Stomach smooth muscle (tissue), 2 donors: ENCODE measurements around the gene RAMP3.
"Not testable (repeated sequence)": the region's sequence is repeated elsewhere in the genome, so short reads cannot be mapped to it uniquely, and the experiment has no call there.

Experiments
- H3K27ac ChIP-seq: one replicate; pipeline ENCODE4 v1.7.0; 2013; ENCODE audit warnings: mild to moderate bottlenecking, low read length, inconsistent platforms
- H3K27me3 ChIP-seq, 2 donors: one replicate each; pipeline ENCODE4 v1.7.0; 2013; ENCODE audit warnings: low read length in 2 of 2; ENCODE audit not compliant: insufficient read depth in 2 of 2, control insufficient read depth in 1 of 2
- H3K36me3 ChIP-seq, 2 donors: one replicate each; pipeline ENCODE4 v1.7.0; 2013; ENCODE audit warnings: low read length in 2 of 2; ENCODE audit not compliant: control insufficient read depth in 2 of 2, insufficient read depth in 2 of 2
- H3K4me1 ChIP-seq: one replicate; pipeline ENCODE4 v1.7.0; 2013; ENCODE audit warnings: low read length; ENCODE audit not compliant: control insufficient read depth, insufficient read depth
- H3K4me3 ChIP-seq, 2 donors: one replicate each; pipeline ENCODE4 v1.7.0; 2013; ENCODE audit warnings: low read length in 2 of 2
- H3K9ac ChIP-seq, 2 donors: one replicate each; pipeline ENCODE4 v1.7.0; 2013; ENCODE audit warnings: low read length in 2 of 2, mild to moderate bottlenecking in 1 of 2
- H3K9me3 ChIP-seq, 2 donors: one replicate each; pipeline ENCODE4 v1.7.0; 2013; ENCODE audit warnings: low read length in 2 of 2; ENCODE audit not compliant: control insufficient read depth in 2 of 2
- donor health status: healthy.
- donor health status: Pancreatic carcinoma.

Gene RAMP3

DNA sequence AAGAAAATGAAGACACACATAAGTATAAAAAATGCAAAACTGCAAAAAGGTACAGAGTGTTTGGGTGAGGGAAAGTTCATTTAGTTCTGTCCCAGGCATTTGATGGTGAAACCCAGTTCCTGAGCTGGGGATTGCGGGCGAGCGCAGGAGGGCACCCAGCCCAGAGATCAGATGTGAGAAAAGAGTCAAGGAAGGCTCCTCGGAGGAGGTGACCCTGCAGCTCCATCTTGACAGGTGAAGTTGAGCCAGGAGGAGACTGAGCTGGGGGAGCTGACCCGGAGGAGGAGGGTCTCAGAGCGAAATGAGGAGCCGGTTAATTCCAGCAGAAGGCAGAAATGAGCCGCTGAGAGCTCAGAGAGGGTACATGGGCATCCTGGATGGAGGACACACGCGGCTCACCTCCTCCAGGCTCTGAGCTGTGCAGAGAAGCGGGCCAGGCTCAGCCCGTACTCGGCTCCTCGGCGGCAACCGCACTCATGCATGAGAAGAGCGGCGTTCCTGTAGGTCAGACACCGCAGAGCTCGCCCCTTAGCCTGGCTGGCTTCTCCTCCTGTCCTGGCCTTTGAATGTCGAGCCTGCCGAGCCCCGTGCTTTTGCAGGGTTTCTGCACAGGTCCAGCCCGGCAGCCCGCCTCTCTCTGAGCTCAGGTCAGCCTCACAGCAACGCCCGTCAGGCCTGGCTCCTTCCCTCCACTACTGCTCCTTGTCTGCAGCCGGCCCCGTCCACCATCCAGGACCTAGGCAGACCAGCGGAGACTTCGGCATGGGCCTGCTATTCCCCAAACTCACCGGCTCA, 9.5 kb upstream of the RAMP3 start:
- Histone ChIP-seq H3K9ac (no peak overlapping the region), H3K9me3 (no peaks in the 10 kb centered on the region), H3K27ac (no peak overlapping the region), H3K36me3 (no peaks in the 10 kb centered on the region), H3K27me3 (peaks cover 18 to 19% of the 10 kb centered on the region in 2 donors), H3K4me3 (no peak overlapping the region), H3K4me1 (no peaks in the 10 kb centered on the region)

DNA sequence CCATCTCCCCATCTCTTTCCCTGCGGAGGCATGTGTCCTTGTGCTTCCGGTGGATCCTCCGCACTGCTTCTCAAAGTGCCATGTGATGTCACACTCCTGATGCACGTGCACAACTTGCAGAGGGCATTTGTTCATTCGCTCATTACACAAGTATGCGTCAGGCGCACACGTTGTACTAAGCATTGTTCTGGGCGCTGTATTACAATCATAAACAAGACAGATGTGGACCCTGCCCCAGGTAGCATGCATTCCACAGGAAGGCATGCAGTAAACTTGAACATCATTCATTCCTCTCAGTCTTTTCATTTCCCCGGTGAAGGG, 9.0 kb upstream of the RAMP3 start:
- H3K4me3 ChIP-seq, result no peak overlapping the region
- H3K27me3 ChIP-seq, result peaks cover 17 to 18% of the 10 kb centered on the region in 2 donors
- no peaks in the 10 kb centered on the region for H3K36me3 ChIP-seq
- no peaks in the 10 kb centered on the region for H3K4me1 ChIP-seq
- no peak overlapping the region for H3K9ac ChIP-seq
- no peaks in the 10 kb centered on the region for H3K9me3 ChIP-seq
- no peak overlapping the region for H3K27ac ChIP-seq

DNA sequence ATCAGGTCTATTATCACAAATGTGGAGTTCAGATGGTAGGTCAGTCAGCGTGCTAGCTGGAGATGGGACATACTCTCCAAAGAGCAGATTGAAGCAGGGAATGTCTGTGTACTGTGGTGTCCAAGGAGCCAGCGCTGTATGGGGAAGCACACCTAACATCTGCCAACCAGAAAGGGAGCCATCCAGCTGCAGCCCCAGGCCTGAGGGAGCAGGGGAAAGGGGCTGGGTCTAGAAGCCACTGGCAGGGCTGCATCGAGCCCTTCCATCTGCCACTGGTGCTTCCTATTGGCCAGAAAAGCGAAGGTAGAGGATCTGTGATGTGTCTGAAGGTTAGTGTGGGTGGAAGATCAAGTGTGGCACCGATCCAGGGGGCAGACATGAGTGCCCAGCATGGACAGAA, 8.0 kb upstream of the RAMP3 start:
- no peak overlapping the region for H3K4me3 ChIP-seq
- no peaks in the 10 kb centered on the region for H3K9me3 ChIP-seq
- H3K4me1 ChIP-seq, result no peaks in the 10 kb centered on the region
- H3K36me3 ChIP-seq, result no peaks in the 10 kb centered on the region
- H3K27me3 ChIP-seq, result peaks cover 14 to 16% of the 10 kb centered on the region in 2 donors
- no peak overlapping the region for H3K9ac ChIP-seq
- no peak overlapping the region for H3K27ac ChIP-seq

DNA sequence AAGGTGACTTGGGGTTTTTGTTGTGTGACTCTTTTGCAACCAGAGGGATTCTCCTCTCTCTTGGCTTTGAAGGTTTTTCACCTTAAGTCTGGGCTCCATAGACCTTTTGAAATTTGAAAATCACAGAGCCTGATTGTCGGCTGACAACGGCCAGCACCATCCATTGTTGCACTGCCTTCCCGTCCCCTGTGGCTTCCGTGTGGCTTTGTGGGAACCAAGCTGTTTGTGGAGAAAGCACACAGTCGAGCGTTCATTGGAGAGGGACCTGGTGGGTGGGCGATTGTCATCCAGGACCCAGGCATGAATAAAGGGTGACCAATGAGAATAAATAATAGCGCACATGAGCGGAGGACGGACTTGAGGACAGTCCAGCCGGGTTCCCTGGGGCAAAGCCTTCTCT, 7.4 kb upstream of the RAMP3 start:
- Histone ChIP-seq H3K27ac (no peak overlapping the region), H3K36me3 (no peaks in the 10 kb centered on the region), H3K9me3 (no peaks in the 10 kb centered on the region), H3K27me3 (peaks cover 13 to 14% of the 10 kb centered on the region in 2 donors), H3K9ac (no peak overlapping the region), H3K4me1 (peaks cover 2% of the 10 kb centered on the region), H3K4me3 (no peak overlapping the region)

DNA sequence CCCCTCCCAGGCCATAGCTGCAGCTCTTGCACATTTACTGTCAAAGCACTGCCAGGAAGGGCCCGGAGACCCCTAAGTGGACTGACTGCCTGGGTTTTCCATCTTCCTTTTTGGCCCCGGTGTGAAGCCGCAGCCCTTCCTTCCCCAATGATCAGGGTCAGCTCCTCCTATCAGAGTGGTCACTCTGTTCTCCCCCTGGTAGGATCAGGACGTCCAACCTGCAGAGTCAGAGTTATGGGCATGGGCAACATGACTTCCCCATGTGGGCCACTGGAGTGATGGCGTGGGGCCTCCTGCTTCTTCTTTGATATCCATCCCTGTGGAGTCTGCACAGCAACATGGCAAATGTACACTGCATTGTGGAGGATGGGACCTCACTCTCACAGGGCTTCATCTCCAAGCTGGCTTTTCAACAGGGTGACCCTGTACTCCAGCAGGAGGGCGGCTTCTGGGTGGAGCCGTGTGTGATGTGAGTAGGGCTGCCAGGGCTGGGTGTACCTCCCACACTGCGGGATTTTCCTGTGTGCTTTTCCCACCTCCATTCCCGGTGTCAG, 6.4 kb upstream of the RAMP3 start:
- H3K9ac ChIP-seq, result no peak overlapping the region

DNA sequence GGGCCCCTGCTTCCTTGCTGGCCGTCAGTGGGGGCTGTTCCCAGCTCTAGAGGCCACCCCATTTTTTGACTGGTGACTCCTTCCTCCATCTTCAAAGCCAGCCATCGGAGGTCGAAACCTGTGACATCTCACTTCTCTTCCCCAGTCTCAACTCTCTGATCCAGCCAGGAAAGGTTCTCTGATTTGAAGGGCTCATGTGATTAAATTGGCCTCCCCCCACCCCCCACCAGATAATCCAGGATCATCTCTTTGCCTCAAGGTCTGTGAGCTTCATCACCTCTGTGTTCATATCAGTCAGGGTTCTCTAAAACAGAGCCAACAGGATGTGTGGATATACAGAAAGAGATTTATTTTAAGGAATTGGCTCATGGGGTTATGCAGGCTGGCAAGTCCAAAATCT, 5.6 kb upstream of the RAMP3 start:
- Histone ChIP-seq H3K27me3 (peaks cover 10 to 11% of the 10 kb centered on the region in 2 donors), H3K4me1 (peaks cover 2% of the 10 kb centered on the region), H3K4me3 (no peak overlapping the region), H3K36me3 (no peaks in the 10 kb centered on the region), H3K27ac (no peak overlapping the region), H3K9me3 (no peaks in the 10 kb centered on the region), H3K9ac (no peak overlapping the region)

More for the DNA sequence above, 6.4 kb upstream of the RAMP3 start:
- Histone ChIP-seq H3K9me3 (no peaks in the 10 kb centered on the region), H3K27me3 (peaks cover 8 to 9% of the 10 kb centered on the region in 2 donors), H3K4me3 (no peak overlapping the region), H3K27ac (no peak overlapping the region), H3K4me1 (peaks cover 2% of the 10 kb centered on the region), H3K36me3 (no peaks in the 10 kb centered on the region)

DNA sequence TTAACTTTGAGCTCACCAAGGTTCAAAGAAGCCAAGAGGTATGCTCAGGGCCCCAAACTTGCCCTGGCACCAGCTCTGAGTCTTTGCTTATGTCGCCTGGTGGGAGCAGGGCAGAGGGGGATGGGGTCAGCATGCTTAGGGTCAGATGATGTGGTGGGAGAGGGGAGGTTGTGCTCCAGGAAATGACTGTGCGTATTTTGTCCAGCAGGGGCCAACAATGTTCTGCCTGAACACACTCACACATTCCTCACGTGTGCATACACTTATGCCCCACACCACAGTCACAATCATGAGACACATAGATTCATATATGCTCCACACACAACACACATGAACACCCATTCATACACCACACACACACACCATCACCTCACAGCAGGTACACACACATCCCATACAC, 4.4 kb upstream of the RAMP3 start:
- H3K4me1 ChIP-seq, result peaks cover 4% of the 10 kb centered on the region
- no peak overlapping the region for H3K27ac ChIP-seq
- H3K4me3 ChIP-seq, result no peak overlapping the region
- no peak overlapping the region for H3K9ac ChIP-seq
- no peaks in the 10 kb centered on the region for H3K36me3 ChIP-seq
- no peaks in the 10 kb centered on the region for H3K9me3 ChIP-seq
- peaks cover 13 to 18% of the 10 kb centered on the region in 2 donors for H3K27me3 ChIP-seq

DNA sequence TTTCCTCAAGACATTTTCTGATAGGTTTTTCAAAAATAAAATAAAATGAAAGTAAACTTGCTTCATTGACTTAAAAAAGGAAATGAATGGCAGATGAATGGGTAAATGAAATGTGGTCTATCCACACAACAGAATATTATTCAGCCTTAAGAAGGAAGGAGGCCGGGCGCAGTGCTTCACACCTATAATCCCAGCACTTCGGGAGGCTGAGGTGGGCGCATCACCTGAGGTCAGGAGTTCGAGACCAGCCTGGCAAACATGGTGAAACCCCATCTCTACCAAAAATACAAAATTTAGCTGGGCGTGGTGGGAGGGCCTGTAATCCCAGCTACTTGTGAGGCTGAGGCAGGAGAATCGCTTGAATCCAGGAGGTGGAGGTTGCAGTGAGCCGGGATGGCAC, 3.7 kb upstream of the RAMP3 start:
- H3K4me3 ChIP-seq, H3K4me1 ChIP-seq, H3K36me3 ChIP-seq, H3K9me3 ChIP-seq, H3K27ac ChIP-seq, H3K9ac ChIP-seq: not testable (repeated sequence)
- peaks cover 12 to 24% of the 10 kb centered on the region in 2 donors for H3K27me3 ChIP-seq

DNA sequence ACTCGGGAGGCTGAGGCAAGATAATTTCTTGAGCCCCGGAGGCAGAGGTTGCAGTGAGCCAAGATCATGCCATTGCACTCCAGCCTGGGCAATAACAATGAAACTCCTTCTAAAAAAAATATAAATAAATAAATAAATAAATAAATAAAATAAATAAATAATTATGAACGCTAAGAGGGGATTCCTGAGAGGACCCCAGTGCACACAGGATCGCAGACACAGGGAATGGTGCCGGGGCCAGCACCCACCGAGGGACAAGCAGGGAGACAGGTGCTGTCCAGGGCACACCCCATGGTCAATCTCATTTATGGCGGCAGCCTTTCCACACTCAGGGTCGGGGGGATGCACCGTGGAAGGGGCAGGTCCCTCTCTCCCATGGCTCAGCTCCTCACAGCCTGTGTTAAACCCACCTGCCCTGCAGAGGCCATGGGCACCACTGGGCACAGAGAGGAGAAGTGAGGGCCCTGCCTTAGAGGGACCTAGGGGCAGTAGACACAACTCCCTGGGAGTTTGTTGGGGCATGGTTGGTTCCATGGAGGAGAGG, 2.2 kb upstream of the RAMP3 start:
- H3K9ac ChIP-seq, result no peak overlapping the region
- no peak overlapping the region for H3K4me3 ChIP-seq
- peaks cover 4% of the 10 kb centered on the region for H3K4me1 ChIP-seq
- no peaks in the 10 kb centered on the region for H3K9me3 ChIP-seq
- peaks cover 13 to 25% of the 10 kb centered on the region in 2 donors for H3K27me3 ChIP-seq
- no peaks in the 10 kb centered on the region for H3K36me3 ChIP-seq
- H3K27ac ChIP-seq, result no peak overlapping the region

DNA sequence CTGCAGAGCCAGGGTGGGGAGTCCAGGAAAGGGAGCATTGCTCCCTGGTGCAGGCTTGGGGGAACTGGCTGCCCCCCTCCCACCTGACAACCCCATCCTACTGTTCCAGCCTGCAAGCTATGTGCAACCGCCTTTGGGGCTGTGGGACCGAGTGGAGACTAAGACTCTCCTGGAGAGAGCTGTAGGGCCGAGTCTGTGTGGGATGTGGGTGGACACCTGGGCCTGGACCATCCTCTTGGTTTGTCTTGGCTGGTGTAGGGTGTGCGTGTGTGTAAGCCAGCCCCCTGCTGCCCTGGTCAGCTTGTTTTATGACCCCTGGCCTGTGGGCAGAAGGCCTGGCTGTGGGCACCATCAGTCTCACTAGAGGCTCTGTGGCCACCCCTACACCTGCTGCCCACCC, 1.6 kb upstream of the RAMP3 start:
- Histone ChIP-seq H3K9me3 (no peaks in the 10 kb centered on the region), H3K36me3 (no peaks in the 10 kb centered on the region), H3K9ac (no peak overlapping the region), H3K27me3 (peaks cover 10 to 24% of the 10 kb centered on the region in 2 donors), H3K4me3 (no peak overlapping the region), H3K27ac (no peak overlapping the region), H3K4me1 (peaks cover 4% of the 10 kb centered on the region)
